Tibial nerve (tissue), 4 donors: ENCODE results near the gene PEX19. TPM values are rescaled to one million over a fixed set of nuclear protein-coding genes. Genes with fewer than 3 reads are reported as not detected.

Source experiments
- DNase-seq, 2 donors: peaks; one replicate each; pipeline ENCODE4 v3.0.0-alpha.2; 2019; ENCODE audit warnings: low spot score in 2 of 2
- H3K27ac ChIP-seq, 4 donors: fragments of 200-600 bp; sonication (generic) in 3 of 4; one replicate each; pipeline ENCODE4 v1.5.1; 2017 to 2019; ENCODE audit warnings: mild to moderate bottlenecking in 1 of 4
- H3K27me3 ChIP-seq, 2 donors: fragments of 200-600 bp; sonication (generic) in 1 of 2; one replicate each; pipeline versions ENCODE4 v1.5.1 to v1.6.0; 2017 to 2019
- H3K36me3 ChIP-seq, 3 donors: fragments of 200-600 bp; sonication (generic); one replicate each; pipeline ENCODE4 v1.5.1; 2018 to 2019
- H3K4me1 ChIP-seq, 4 donors: fragments of 200-600 bp; sonication (generic) in 3 of 4; one replicate each; pipeline ENCODE4 v1.5.1; 2017 to 2019
- H3K4me3 ChIP-seq, 4 donors: fragments of 200-600 bp; sonication (generic) in 3 of 4; one replicate each; pipeline ENCODE4 v1.5.1; 2017 to 2019; ENCODE audit warnings: mild to moderate bottlenecking in 1 of 4, moderate library complexity in 1 of 4
- H3K9me3 ChIP-seq, 4 donors: fragments of 200-600 bp; sonication (generic) in 3 of 4; one replicate each; pipeline ENCODE4 v1.5.1; 2017 to 2019
- CTCF ChIP-seq, 5 experiments: fragments of 200-600 bp in 3 of 5; fragments of 450-650 bp in 2 of 5; sonication (generic) in 3 of 5; IDR thresholded peaks; one replicate each; pipeline ENCODE4 v1.5.1; 2016 to 2019; ENCODE audit warnings: antibody characterized with exemption in 5 of 5, mild to moderate bottlenecking in 3 of 5, moderate library complexity in 2 of 5
- EP300 ChIP-seq, 2 donors: sonication (generic); formaldehyde crosslinking; IDR thresholded peaks; one replicate each; pipeline ENCODE4 v1.6.1; 2017; ENCODE audit warnings: antibody characterized with exemption in 2 of 2, mild to moderate bottlenecking in 1 of 2
- POLR2A ChIP-seq, 2 donors: fragments of 450-650 bp; IDR thresholded peaks; one replicate each; pipeline ENCODE4 v1.6.1; 2017; ENCODE audit warnings: antibody characterized with exemption in 2 of 2, mild to moderate bottlenecking in 2 of 2, moderate library complexity in 2 of 2
- WGBS, 2 donors: methylation state at CpG; one replicate each; pipeline ENCODE4 v1.1.5; 2018; 5-methylcytosine and 5-hydroxymethylcytosine counted together
- small RNA-seq: library from RNA; depleted of rRNA; stranded (forward); fragments of <200 nt; gene quantifications from one replicate; pipeline ENCODE3, GENCODE V24; 2016
- total RNA-seq, 4 donors: library from RNA; depleted of rRNA; stranded (reverse); fragments of >200 nt; gene quantifications; one replicate each; pipeline ENCODE4 v1.1.0, GENCODE V29; 2016

PEX19 gene
- total RNA-seq, 4 donors from 2014 or later = 66.6 to 85.9 (median 71.6) TPM

- Histone ChIP-seq H3K9me3 (no peaks in the 10 kb centered on the region), H3K36me3 (peaks cover 2 to 92% (median 7%) of the 10 kb centered on the region in 3 donors), H3K27ac (no peak overlapping the region), H3K27me3 (no peaks in the 10 kb centered on the region), H3K4me3 (no peak overlapping the region), H3K4me1 (no peaks in the 10 kb centered on the region)
- no peak for DNase-seq
- no peak for TF ChIP-seq CTCF (IDR thresholded peaks at IDR 0.05)
- TF ChIP-seq POLR2A (IDR thresholded peaks at IDR 0.05) = no peak
- TF ChIP-seq EP300 (IDR thresholded peaks at IDR 0.05) = no peak
Measured at GRCh38 chr1:160232911-160233310, 52.0 kb downstream of the PEX19 start.

GRCh38 chr1:160228431-160228830 is 56.5 kb downstream of the PEX19 start:
- Histone ChIP-seq H3K4me3 (no peak overlapping the region), H3K4me1 (no peaks in the 10 kb centered on the region), H3K36me3 (peaks cover 3 to 97% (median 19%) of the 10 kb centered on the region in 3 donors), H3K9me3 (no peaks in the 10 kb centered on the region), H3K27me3 (no peaks in the 10 kb centered on the region), H3K27ac (no peak overlapping the region)
- TF ChIP-seq CTCF (IDR thresholded peaks at IDR 0.05) = no peak
- no peak for TF ChIP-seq POLR2A (IDR thresholded peaks at IDR 0.05)
- TF ChIP-seq EP300 (IDR thresholded peaks at IDR 0.05) = no peak
- no peak for DNase-seq

- DNase-seq = no peak
- 96 to 100% methylated on average over 1 of the region's 1 CpG for WGBS, 2 donors
- Histone ChIP-seq H3K9me3 (no peaks in the 10 kb centered on the region), H3K36me3 (peaks cover 3 to 99% (median 28%) of the 10 kb centered on the region in 3 donors), H3K4me3 (no peak overlapping the region), H3K27me3 (no peaks in the 10 kb centered on the region), H3K4me1 (no peaks in the 10 kb centered on the region), H3K27ac (no peak overlapping the region)
- TF ChIP-seq CTCF (IDR thresholded peaks at IDR 0.05) (no peak), POLR2A (IDR thresholded peaks at IDR 0.05) (no peak), EP300 (IDR thresholded peaks at IDR 0.05) (no peak)
Measured at GRCh38 chr1:160227561-160227960, 57.4 kb downstream of the PEX19 start.

GRCh38 chr1:160227034-160227433 is 57.9 kb downstream of the PEX19 start:
- H3K27me3 ChIP-seq = no peaks in the 10 kb centered on the region
- no peak overlapping the region for H3K4me3 ChIP-seq
- no peak for DNase-seq
- no peaks in the 10 kb centered on the region for H3K9me3 ChIP-seq
- TF ChIP-seq POLR2A (IDR thresholded peaks at IDR 0.05) (no peak), EP300 (IDR thresholded peaks at IDR 0.05) (no peak), CTCF (IDR thresholded peaks at IDR 0.05) (no peak)
- H3K27ac ChIP-seq = no peak overlapping the region
- no peaks in the 10 kb centered on the region for H3K4me1 ChIP-seq
- 71 to 79% methylated on average over 4 of the region's 4 CpGs for WGBS, 2 donors
- H3K36me3 ChIP-seq = peaks cover 5 to 99% (median 33%) of the 10 kb centered on the region in 3 donors

Small RNA genes within 50 kb of the gene (small RNA-seq; reads per million reads assigned to genes)
- not detected for gene RF00019

Other genes starting within 250 kb of the PEX19 start
- 10 to 100 TPM in 1 of 4 donors, 1 to 10 TPM in 3; 6.5 to 13.5 (median 8.8) TPM for gene KCNJ10, start 215.0 kb downstream of the PEX19 start, total RNA-seq
- gene KCNJ9, start 203.6 kb downstream of the PEX19 start, total RNA-seq = under 1 TPM in 1 of 4 donors, not detected in 3; 0.60 TPM
- 10 to 100 TPM; 42.6 to 73.9 (median 50.7) TPM for gene IGSF8, start 186.5 kb downstream of the PEX19 start, total RNA-seq
- 100 to 1,000 TPM; 173 to 211 (median 201) TPM for gene ATP1A2, start 169.4 kb downstream of the PEX19 start, total RNA-seq
- gene ATP1A4, start 133.5 kb downstream of the PEX19 start, total RNA-seq = 1 to 10 TPM in 3 of 4 donors, under 1 TPM in 1; 0.90 to 5.0 (median 2.1) TPM
- 1 to 10 TPM in 1 of 4 donors, under 1 TPM in 1, not detected in 2; 0.98 to 1.7 TPM for gene CASQ1, start 94.6 kb downstream of the PEX19 start, total RNA-seq
- gene PEA15, start 79.7 kb downstream of the PEX19 start, total RNA-seq = 100 to 1,000 TPM; 144 to 154 (median 147) TPM
- gene DCAF8, start 22.6 kb downstream of the PEX19 start, total RNA-seq = 100 to 1,000 TPM; 126 to 186 (median 172) TPM
- 100 to 1,000 TPM in 3 of 4 donors, 10 to 100 TPM in 1; 92.2 to 127 (median 112) TPM for gene COPA, start 58.1 kb upstream of the PEX19 start, total RNA-seq
- 10 to 100 TPM; 60.6 to 85.5 (median 73.0) TPM for gene NCSTN, start 58.2 kb upstream of the PEX19 start, total RNA-seq
- gene NHLH1, start 81.9 kb upstream of the PEX19 start, total RNA-seq = not detected
- gene VANGL2, start 115.4 kb upstream of the PEX19 start, total RNA-seq = 1 to 10 TPM in 3 of 4 donors, under 1 TPM in 1; 0.84 to 2.0 (median 1.4) TPM
- gene SLAMF6, start 238.1 kb upstream of the PEX19 start, total RNA-seq = 1 to 10 TPM in 1 of 4 donors, under 1 TPM in 3; 0.20 to 1.5 (median 0.46) TPM